ENCODE results near the gene TDO2.
"Not testable (repeated sequence)": the region's sequence is repeated elsewhere in the genome, so short reads cannot be mapped to it uniquely, and the experiment has no call there.

TDO2 gene

DNA sequence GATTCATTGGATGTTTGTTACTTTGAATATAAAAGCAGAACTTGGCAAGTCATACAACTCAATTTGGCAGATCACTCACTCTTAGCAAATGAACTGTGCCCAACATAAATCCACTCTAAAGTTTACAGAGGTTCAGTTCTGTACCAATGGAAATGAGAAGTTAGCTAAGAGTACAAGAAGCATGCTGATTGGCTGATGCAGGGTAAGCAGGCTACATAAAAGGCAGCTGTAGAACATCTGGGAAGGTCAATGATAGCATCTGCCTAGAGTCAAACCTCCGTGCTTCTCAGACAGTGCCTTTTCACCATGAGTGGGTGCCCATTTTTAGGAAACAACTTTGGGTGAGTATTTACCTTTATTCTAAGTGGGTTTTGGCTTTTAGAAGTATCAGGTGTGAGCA, at the start of gene TDO2:
Gene TDO2 (plus strand): TSS at position 244 of the 400 bp plus-strand sequence. CDS start 63 bp downstream, at position 307.
- DNase-seq: no peak

DNA sequence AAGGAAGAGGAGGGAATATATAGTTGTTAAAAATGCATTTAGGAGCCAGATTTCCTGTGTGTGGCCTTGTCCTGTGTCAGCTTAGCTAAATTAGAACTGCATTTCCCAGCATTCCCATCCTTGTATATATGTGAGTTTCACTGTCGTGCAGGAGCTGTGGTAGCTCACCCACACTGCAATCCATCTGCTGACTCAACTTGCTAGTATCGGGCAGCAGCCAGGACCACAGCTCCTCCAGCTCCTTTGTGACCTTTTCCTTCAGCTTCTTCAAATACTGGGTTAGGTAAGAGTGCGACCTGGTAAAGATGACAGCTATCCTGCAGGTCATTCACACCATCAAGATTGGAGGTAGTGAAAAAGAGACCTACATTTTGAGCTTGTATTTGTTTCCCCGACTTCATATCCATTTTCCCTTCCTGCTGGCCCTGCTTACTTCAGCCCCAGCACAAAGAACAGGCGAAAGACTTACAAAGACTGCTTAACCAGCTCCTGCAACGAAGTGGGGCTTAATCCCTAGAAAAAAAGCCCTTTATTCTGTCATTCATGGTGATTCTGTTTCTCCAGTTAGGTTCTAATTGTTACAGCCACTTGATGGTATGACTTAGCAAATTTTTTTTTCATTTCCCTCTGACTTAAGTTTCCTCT, 48.8 kb upstream of the TDO2 start:
- DNase-seq: no peak

DNA sequence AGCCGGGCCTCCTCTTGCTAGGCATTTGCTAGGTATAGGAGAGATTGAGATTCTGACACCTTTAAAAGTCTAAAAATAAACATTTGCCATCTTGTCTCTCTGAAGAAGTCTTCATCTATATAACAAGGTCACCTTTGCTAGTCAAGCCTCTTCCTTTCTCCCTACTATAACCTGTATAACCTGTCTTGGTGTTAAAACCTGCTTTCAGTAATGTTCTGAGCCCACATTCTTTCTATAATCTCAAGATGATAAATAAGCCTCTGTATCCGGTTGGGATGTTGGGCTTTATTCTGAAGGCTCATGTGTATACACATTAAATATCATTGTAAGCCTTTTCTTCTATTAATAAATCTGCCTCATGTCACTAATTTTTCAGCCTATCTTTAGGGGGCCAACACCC, 47.6 kb upstream of the TDO2 start:
- no peak for DNase-seq

- DNase-seq: no peak
These were observed 37.3 kb upstream of the TDO2 start, which contains the start of gene ASIC5 for GRCh38 chr4:155866177-155866576. Gene ASIC5, minus strand, starts transcription at chr4:155866277. Its CDS starts 51 bp downstream, at chr4:155866226.

DNA sequence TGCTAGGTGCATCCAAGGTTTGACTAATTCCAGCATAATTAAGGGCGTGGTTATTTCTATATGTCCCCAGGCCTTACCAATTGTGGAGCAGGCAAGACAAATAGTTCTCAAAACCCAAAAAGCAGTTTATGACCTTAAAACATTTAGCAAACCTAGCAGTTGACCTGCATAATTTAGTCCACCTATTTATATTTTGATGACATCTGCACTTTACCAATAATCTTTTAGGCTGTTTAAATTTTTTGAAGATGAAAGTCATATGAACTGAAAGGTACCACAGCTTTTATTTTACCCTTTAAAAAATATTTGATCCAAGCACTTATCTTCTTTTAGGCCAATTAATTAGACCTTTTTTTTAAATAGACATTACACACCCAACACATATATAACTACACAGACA, 27.6 kb upstream of the TDO2 start:
- no peak for DNase-seq

DNA sequence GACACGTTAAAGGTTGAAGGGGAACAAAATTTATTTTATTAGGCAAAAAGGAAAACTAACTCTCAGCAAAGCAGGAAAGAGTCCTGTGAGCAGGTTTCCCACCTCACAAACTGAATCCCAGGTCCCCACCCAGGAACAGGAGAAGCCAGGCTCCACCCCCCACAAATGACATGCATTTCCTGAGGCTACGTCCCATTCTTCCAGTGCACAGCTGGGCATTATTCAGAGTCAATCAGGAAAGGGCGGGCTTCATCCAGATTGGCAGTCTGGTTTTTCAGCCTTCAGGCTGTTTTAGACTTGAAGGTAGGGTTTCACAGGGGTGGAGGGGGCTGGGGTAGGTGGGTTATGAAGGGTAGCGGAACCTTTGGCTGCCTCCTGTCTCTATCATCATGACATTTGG, 25.5 kb upstream of the TDO2 start:
- DNase-seq: no peak

- DNase-seq: no peak
These were observed 24.9 kb upstream of the TDO2 start for GRCh38 chr4:155878611-155879010.

GRCh38 chr4:155879767-155880166, 23.7 kb upstream of the TDO2 start:
- DNase-seq: no peak

DNA sequence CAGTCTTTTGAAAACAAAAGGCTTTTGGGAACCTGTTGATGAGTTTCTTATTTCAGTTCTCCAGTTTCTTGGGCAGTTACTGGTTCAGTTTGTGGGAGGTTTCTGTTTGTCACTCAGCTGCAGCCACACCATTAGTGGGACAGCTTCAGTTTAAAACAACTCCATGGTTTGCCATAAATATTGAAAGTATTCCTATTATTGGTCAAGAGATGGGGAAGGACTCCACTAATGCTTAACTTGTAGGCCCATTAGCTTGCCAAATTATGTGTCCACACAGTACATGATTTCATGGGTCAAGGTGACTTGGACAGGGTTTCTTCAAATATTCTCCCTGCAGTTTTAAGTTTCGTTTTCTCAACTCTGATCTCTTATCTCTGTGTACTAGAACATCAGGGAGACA, 21.9 kb upstream of the TDO2 start:
- DNase-seq: no peak

- DNase-seq: no peak
These were observed 19.6 kb upstream of the TDO2 start for GRCh38 chr4:155883895-155884294.

DNA sequence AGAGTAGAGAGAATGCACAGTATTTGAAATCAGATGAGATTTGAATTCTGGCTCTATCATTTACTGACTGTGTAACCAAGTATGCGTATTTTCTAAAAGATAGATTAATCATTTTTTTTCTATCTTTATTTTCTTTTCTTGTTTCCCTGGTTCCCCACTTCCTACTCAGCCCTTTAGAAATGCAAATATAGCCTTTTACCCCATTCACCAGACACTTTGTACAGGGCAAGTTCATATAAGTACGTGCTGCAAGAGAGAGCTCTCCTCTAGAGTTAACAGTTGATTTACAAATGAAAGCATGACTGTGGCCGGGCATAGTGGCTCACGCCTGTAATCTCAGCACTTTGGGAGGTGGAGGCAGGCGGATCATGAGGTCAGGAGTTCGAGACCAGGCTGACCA, 17.8 kb upstream of the TDO2 start:
- no peak for DNase-seq

- DNase-seq: no peak
These were observed 16.5 kb upstream of the TDO2 start for GRCh38 chr4:155887045-155887444.

DNA sequence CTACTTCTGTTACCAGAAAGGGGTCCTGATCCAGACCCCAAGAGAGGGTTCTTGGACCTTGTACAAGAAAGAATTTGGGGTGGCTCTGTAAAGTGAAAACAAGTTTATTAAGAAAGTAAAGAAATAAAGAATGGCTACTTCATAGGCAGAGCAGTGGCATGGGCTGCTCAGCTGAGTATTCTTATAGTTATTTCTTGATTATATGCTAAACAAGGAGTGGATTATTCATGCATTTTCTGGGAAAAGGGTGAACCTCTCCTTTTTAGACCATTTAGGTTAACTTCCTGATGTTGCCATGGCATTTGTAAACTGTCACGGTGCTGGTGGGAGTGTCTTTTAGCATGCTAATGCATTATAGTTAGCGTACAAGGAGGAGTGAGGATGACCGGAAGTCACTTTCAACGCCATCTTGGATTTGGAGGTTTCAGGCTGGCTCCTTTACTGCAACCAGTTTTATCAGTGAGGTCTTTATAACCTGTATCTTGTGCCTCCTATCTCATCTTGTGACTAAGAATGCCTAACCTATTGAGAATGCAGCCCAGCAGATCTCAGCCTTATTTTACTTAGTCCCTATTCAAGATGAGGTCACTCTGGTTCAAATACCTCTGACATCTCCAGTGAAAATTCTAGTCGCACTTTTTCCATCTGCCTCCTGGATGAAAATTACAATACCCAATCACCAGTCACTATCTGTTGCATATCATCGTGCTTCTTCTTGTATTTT, 15.5 kb upstream of the TDO2 start:
- no peak for DNase-seq

DNA sequence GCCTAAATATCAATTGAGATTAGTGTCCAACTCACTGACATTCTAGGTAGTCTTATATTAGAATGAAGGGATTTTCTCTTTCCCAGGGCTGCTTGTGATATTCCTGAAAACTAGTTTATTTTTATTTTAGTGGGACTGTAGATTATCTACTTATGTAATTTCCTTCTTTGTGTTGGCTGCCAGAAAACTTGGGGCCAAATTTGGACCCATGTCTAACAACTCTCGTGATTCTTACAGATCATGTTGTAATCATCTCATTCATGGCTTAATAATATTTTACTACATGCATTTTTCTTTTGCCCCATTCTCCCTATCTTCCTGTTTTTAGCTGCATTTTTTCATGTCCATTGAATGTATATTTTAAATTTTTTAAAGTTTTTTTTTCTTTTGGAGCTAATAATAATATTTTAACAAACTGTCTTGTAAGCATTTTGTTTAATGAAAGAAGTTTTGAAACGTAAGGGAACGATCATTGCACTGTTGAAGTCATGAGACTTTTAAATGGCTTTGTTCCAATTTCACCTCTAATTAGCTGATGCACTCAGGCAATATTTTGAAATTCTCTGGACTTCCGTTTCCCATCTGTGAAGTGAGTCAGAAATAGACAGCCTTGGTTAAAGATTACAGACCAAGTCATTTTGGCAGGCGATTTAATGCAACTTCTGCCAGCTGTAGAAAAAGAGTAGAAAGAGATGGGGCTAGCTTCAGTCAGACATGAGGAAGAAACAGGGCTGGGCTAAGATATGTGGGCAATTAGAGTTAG, 14.3 kb upstream of the TDO2 start:
- DNase-seq: no peak

DNA sequence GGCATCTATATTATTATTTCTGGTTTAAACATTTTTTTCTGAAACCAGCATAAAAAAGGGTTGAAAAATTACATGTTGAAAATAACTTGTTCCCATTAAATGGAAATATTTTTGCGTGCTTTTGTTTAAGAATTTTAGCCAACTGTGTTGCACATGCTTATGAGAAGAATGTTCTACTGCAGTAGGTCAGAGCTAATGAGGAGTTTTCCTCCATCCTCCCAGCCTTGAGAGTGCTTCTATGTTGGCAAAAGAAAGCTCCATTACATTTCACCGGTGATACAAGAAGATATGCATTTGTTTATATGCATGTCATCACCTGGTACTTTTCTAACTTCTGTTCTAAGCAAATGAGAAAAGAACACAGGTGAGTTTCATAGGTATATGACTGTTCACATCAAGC, 13.6 kb upstream of the TDO2 start:
- DNase-seq: no peak

DNA sequence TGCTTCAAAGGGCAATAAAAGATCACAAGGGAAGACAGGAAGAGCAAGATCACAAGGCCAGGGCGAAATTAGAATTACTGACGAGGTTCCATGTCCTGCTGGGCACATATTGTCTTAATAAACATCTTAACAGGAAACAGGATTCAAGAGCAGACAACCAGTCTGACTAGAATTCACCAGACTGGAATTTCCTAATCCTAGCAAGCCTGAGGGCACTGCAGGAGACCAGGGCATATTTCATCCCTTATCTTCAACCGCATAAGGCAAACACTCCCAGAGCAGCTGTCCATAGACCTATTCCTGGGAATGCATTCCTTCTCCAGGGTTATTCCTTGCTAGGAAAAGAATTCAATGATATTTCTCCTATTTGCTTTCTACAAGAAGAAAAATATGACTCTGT, 12.4 kb upstream of the TDO2 start:
- DNase-seq: no peak

DNA sequence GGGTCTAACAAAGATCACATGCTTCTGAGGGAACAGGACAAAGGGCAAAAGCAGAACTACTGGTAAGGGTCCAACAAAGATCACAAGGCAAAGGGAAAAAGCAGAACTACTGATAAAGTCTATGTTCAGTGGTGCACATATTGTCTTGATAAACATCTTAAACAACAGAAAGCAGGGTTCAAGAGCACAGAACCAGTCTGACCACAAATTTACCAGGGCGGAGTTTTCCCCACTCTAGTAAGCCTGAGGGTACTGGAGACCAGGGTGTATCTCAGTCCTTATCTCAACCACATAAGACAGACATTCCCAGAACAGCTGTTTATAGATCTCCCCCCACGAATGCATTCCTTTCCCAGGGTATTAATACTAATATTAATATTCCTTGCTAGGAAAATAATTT, 5.1 kb upstream of the TDO2 start:
- not testable (repeated sequence) for DNase-seq

DNA sequence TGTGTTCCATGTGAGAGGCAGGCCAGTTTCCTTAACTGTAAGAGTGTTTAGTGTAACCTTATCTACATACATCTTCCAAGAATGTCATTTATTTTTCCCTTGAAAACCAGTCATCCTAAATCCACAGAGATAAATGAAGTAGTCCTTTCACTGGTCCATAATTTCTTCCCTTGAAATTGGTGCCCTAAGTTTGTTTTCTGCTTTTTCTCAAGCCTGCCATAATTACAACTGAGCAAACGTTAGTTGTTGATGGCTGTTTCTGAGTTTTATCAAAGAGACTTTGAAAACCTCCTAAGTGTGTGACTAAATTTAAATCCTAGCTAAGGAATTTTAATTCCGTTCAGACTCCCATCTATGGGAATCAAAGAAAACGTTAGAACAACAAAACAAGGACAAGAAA, 3.6 kb upstream of the TDO2 start:
- no peak for DNase-seq

DNA sequence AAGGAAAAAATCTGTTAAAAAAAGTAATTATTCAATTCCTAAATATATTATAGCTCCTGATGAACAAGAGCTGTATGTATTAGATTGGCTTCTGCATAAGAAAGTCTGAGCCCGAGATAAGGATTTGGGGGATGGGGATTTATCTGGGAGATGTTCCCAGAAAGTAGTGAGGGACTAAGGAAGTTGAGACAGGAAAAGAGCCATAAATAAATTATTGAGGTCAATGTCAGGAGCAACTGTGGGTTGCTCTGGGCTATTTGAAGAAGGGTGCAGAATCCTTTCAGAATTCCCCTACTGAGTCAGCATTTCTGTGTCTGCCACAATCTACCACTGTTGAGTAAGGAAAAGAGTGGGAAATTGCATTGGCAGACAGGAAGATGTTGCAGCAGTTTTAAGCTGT, 3.1 kb upstream of the TDO2 start:
- DNase-seq: no peak

DNA sequence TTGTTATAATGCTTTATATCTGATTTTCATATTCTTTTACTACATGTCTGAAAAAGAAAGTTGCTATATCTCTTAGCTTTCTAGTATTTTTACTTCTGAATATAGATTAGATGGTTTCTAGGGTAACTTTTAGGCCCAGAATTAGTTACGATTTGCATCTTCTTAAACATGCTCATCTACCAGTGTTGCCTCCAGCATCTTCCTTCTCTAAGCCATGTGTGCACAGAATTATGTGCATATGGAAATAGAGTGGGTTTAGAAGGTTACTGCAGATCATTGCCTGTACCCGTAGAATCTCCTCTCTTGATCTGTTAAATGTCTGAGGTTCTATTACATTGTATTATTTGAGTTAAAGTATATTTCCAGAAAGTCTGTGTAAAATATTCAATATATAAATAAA, 2.5 kb upstream of the TDO2 start:
- no peak for DNase-seq

- DNase-seq: no peak
These were observed 835 bp downstream of the TDO2 start for GRCh38 chr4:155904331-155904730.

- DNase-seq: peak; percentile 10
These were observed 3.2 kb downstream of the TDO2 start for GRCh38 chr4:155906554-155907247.

GRCh38 chr4:155907556-155907955, 4.1 kb downstream of the TDO2 start:
- no peak for DNase-seq

All from DMS 273 treated with DMSO at 0.1 percent for 48 hours (cell line).